Measurements from ENCODE around the gene KIF1A.

KIF1A gene

DNA sequence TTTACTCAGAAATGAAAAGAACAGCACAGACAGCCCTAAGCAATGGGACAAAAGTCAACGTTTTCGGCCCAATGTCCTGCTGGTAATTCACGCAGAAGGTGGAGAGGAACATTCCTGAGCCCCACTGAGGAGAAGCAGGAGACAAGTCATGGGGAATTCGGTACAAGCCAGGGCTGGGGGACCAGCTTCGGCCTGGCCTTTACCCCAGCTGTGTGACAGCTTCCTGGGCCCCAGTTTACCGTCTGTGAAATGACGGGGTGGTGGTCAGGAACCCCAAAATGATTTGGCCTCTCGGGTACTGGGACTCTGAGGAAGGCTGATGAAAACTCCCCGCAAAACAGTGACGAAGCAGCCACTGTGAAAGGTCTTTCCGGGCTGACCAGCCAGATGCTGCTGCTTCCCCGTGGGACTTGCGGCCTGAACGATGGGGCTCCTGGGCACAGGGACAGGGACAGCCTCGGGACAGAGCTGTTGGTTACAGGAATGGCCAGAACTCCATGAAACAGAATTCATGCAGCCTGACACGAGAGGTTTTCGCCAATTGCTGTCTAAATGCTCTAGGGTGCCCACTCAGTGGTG is 21.6 kb downstream of the KIF1A start:
- DNase-seq: no peak

DNA sequence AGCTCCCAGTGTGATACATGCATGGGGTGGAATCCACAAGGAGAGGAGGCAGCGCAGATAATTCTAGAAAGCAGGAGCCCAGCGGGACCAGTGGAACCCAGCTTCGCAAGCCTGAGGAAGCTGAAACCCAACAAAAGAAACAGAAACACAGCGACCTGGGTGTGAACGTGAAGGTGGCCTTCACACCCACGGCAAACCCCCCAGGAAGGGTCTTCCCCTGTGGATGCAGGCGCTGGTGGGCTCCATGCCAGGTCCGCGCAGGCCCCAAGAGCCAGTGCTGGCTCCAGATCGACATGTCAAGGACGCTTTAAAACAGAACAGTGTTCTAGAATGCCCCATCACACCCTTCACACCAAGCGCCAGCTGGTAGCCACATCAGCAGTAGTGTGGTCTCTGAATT is 22.1 kb downstream of the KIF1A start:
- no peak for DNase-seq

DNA sequence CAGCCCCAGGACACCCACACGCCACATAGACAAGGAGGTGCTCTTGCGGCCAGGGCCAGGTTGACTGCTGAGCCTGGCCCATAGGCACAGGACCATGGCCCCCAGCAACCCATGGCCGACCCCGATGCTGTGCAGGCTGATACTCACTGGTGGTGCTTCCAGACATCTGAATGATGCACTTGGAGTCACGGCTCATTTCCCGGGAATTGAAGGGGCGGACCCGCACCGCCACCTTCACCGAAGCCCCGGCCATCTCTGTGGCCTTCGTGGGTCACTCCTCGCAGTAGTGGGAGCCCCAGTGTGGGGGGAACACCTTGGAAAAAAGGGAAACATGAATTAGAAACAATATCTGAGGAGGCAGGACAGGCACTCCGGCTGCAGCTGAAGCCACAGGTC is 22.5 kb downstream of the KIF1A start:
- DNase-seq: no peak

DNA sequence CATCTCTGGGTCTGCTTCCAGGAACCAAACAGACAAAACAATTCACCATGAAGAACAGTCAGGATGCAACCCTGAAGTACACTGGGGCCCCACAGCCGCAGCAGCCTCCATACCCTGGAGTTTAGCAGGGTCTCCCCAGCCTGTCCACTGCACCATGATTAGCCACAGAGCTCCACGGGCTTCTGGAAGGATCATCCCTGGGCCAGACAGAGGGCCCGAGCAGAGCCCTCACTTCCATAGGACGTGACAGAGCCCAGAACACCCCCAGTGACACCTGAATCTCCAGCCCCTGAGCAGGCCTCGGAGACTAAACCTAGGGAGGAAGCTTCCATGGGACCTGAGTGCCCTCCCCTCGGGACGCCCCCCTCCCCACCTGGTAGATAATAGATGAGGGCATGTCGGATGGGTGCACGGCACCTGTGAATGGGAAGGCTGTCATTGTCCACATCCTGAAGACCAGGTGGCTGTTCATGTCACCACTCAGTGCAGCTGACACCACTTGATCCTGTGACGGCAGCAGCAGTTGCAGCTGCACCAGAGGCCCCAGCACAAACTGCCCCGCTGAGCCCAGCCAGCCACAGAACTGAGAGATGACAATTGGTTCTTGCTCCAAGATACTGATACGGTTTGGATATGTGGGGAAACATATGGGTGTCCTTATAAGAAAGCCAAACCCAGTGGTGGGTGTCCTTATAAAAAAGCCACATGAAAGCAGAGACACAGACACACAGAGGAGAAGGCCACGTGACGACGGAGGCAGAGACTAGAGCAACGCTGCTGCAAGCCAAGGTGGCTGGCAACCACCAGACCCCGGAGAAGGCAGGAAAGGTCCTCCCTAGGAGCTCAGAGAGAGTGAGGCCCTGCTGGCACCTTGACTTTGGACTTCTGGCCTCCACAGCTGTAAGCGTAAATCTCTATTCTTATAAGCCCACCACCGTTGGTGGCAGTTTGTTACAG is 23.2 kb downstream of the KIF1A start:
- no peak for DNase-seq

DNA sequence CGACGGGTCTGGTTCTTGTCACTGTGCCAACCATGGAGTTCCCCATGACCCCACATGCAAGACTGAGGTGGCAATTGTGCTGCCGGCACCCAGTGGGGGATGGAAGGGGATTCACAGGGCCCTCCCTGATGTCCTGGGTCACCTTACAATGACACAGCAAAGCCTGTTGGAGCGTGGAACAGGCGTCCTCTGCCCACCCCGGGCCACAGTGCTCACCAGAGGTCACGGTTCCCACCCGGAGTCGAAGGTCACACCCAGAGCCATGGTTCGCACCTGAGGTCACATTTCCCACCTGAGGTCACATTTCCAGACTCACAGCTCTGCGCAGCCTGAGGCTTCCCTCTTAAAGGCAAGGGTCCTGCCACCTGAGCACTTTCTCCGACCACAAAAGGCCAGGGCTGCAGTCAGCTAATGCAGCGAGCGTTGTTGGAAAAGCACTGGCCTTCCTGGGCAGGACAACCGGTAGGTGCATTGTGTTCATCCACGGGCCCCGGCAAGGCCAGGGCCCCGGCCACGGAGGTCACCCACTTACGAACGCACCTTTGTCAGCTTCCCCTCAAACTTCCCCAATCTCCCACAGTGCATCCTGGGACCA is 24.0 kb downstream of the KIF1A start:
- DNase-seq: no peak

DNA sequence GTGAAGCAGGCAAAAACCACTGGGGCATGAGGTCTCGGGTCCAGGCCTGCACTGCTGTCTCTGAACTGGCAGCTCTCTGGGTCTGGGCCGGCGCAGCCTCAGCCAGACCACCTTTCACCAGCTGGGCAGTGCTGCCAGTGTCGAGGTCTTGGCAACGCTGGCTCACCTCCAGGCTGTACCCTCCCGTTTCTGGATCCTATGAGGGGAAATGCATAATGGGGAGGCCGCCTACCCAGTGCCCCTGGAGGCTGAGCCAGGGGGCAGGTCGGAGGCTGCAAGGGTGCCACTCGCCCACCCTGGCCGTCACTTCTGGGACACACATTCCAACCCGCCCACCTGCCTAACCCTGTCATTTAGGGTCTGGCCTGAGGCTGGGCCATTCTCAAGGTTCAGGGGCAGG is 24.6 kb downstream of the KIF1A start:
- no peak for DNase-seq

DNA sequence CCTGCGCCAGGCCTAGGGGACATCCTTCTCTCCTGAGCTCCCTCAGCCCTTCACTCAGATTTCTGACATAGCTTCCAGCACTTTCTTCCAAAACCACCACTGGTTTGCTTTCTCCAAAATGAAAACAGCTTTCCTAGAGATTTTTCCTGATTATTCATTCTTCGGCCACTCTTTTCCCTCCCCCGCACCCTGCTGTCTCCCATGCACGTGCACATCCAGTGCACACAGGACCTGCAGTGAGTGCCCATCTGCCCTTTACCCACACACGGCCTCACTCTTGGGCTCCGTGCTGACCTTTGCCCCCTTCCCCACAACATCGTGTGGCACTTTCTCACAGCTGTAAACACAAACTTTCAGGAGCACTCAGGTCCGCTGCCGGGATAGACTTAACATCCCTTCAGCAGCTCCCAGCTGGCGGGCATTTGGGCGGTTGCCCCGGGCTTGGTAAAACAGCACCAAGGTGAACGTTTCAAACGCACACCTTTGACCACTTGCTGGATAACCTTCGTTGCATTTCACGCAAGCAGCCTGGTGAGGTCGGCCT is 25.8 kb downstream of the KIF1A start:
- DNase-seq: no peak

DNA sequence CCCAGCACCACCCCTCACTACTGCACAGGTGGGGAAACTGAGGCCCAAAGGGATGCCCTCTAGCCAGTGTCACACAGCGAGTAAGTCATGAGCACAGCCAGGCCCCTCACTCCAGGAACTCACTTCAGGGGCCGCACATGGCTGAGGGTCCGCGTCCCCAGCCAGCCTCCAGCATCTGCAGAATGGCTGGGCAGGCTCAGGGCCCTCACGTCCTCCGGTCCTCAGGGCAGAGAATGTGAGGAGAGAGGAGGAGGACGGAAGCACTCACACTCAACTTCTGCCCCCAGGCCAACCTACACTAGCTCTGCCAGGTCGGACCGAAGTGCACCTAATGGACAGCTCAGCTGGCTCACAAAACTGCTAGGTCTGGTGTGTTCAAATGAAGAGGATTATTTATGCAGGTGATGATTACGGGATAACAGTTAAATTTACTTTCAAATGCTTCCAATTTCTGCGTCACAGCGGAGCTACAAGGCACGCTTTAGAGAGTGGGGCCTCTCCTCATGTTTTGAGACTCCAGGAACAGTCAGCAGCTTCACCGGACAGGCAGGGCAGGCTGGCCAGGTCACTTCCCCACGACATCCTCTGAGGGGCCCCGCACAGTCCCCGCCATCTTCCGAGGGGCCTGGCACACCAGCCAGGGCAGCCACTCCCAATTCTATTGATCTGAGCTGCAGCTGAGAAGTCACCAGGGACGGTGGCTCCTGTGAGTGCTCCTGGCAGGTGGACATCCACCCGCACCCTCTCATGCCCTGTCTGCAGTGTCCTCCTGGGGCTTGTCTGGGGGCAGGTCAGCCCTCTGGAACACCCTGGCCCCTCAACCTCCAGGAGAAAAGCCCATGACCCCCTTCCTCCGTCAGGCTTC is 26.5 kb downstream of the KIF1A start:
- no peak for DNase-seq

DNA sequence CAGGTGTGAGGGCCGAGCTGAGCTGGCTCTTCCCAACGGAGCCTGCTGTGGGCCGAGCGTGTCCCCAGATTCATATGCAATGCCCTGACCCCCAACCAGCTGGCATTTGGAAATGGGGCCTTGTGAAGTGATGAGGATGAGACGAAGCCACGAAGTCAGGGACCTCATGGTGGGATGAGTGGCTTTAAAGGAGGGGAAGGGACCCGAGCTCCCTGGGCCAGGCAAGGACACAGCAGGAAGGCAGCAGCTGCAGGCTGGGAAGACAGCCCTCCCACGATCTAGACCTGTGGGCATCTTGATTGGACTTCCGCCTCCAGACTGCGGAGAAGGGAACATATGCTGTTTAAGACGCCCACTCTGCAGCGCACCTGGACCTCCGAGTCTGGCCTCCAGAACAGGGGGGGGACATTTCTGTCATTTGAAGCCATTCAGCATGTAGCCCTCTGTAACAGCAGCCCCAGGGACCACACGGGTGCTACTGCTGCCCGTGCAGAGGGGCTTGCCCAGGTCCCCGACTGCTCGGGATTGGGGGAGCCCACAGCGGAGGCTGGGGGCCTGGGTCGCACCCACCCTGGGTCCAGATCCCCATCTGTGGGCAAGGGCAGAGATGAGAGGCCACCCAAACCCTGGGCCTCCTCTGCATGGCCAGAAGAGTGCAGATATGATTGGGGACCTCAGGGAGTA is 27.2 kb downstream of the KIF1A start:
- DNase-seq: no peak

DNA sequence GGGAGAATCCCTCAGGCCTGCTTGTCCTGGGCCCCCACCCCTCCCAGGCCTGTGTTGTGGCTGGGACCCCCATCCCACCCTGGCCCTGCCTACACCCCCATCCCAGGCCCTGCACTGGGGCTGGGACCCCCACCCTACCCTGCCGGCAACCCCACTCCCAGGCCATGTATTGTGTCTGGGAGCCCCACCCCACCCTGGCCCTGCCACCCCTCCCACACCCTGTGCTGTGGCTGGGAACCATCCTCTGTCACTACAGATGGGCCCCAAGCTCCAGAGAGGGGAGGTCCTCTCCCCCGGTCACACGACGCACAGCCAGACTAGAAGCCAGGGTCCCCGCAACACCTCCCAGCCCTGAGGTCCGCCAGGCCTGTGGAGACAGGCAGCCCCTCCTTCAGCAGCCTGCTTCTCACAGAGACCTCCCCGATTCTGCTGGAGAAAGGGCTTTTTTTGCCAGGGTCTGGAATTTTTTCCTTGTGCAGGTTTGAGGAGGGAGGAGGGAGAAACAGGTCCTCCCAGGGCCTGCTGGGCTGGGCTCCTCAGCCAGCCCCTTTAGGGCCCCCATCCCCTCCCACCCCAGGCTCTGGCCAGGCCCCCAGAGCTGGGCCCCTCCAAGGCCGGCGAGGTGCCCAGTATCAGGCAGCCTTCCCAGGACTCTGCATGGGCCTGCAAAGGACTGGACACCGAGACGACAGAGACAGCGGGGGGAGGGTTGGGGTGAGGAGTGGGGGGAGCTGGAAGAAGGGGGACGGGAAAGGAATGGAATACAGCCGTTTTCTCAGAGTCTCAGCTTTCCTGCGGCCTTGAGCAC is 28.0 kb downstream of the KIF1A start:
- DNase-seq: no peak

DNA sequence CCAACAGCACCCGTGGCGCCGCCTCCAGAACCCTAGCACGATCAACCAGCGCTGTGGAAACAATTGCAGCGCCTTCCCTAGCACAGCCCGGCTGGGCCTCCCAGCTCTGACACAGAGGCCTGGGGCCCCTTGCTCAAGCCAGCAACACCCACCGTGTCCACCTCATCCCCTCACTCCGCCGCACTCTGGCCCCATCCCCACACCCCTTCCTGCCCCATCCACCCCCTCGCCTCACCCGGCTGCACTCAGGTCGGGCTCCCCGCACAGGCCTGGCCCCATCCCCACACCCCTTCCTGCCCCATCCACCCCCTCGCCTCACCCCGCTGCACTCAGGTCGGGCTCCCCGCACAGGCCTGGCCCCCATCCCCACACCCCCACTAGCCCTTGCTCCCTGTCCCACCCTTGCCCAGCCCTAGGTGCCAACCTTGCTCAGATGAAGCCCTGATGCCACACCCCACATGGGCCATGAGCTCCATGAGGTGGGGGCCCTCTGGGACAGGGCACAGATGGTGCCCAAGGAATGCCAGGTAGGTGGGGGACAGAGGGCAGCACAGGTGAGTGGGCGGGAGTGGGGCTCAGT is 28.7 kb downstream of the KIF1A start:
- no peak for DNase-seq

DNA sequence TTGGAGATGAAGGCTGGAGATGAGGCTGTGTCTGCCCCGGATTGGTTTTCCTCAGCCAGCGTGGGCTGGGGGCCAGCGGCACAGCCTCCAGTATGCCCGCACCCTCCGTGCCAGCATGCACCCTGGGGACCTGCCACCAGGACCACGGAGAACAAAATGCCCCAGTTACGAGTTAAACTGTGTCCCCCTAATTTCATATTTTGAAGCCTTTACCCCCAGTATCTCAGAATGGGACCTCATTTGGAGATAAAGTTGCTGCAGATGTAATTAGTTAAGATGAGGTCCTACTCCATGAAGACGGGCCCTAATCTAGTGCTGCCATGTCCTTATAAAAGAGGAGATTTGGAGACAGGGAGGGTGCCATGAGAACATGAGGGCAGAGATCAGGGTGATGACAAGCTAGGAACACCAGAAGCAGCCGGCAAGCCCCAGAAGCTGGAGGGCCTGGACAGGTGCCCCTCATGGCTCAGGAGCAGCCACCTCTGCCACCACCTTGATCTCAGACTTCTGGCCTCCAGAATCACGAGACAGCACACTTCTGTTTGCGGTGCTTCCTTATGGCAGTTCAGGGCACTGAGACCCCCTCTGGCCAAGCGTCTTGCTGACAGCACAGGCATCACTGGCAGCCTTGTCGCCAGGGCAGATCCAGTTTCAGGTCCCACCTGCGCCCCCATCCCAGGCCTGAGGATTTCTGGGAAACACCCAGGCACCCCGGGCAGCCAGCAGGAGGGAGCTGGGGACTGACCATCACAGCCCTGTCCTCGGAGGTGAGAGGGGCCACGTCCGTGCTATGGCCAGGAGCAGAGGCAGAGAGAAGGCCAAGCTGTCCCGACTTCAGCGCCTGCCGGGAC is 29.4 kb downstream of the KIF1A start:
- no peak for DNase-seq

DNA sequence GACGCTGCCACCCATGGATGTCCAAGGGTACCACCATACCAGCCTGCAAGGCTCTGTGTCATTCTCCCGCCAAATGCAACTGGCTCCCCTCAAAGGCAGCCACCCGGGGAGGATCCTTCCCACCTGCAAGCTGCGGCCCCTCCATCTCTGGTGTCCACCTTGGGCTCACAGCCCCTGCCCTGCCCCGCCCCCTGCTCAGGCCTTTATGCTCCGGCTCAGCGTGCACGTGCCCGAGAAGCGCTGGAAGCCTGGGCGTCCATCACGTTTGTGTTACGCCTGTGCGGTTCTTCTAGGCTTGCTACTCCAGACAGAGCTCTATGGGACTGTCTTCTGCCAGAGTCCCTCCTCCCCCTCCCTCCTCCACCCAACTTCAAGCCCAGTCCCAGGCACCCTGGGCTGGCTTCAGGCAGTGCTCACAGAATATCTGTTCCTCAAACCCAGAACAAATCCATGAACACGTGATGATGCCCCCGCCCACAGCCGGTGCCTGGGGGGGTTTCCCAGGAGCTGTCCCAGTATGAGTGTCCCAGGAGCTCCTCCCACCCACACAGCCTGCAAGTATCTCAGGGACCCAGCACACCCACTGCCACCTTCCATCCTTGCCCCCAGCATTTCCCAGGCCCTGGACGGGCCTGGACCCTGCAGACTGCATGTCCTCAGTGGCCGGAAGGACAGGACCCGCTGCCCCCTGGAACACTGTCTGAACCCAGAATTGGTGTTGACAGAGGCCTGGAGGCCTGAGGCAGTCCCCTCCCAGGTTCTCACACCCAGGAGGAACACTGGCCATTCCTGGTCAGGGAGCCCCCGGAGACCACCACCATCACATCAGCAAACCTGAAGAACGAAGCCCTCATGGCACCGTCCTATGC is 30.3 kb downstream of the KIF1A start:
- no peak for DNase-seq

DNA sequence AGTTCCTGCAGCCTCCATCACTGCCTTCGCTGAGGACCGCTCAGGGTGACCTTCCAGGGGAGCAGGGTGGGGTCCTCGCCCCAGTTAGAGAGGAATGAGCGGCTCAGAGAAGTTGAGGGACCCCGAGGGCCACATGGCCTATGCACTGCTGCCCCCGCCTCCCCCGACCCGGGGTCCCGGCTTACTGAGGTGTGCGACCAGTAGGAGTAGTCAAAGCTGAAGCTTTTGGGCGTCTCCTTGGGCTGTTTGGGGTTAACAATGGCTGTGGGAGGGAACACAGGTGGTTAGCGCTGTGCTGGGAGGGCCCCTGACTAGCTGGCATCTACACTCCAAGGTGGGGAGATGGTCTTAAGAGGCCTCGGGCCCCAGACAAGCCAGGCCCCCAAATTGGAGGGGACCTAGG is 31.0 kb downstream of the KIF1A start:
- no peak for DNase-seq

DNA sequence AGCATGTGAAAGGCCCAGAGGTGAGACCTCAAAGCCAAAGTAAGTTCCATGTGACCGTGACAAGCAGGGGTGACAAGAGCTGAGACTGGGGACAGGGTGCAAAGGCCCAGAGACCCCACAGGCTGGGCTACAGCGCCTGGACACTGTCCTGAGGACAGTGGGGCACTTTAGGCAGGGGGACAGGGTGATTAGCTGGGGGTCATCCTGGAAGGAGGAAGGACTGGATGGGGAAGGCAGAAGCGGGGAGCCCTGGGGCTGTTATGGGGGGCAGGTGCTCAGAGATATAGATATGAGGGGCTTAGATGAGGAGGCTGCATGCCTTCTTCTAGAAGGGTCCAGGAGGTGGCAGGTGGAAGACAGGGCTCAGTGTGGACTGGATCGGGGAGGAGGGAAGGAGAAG is 31.5 kb downstream of the KIF1A start:
- no peak for DNase-seq

DNA sequence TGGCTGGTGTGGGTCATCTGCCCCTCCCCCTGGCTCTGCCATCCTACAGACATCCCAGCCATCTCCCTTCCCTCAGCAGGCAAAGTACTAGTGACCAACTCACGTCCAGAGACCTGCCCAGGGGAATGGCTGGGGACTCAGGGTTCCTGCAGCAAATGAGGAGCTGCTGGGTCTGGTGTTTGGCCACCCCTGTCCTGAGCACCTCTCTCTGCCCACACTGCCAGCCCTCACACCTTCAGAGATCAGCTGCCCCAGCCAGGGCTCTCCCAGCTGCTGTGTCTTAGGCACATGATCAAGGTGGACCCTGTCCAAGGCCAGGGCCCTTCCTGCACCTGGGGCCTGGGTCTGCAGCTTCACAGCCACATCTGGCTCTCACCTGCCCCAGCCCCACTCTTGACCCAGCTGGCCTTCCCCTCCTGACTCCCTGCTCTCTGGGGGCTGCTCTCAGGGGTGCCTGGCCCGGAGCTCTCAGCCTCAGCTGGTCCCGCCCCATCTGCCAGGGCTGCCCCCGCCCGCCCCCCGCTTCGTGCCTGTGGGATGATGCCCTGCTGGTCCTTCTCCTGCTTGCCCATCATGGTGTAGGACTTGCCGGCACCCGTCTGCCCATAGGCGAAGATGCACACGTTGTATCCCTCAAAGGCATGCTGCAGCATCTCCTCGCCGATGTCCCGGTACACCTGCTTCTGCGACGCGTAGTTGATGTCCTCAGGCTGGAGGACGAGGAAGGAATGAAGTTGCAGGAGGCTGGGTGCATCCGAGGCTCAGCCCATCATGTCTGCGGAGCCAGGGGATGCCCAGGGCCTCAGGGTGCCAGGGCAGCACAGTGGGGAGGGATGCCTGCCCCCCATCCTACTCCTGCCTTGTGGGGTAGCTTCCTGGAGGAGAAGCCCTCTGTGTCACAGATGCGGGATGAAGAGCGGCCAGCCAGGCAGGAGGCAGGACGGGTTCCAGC is 32.2 kb downstream of the KIF1A start:
- no peak for DNase-seq

DNA sequence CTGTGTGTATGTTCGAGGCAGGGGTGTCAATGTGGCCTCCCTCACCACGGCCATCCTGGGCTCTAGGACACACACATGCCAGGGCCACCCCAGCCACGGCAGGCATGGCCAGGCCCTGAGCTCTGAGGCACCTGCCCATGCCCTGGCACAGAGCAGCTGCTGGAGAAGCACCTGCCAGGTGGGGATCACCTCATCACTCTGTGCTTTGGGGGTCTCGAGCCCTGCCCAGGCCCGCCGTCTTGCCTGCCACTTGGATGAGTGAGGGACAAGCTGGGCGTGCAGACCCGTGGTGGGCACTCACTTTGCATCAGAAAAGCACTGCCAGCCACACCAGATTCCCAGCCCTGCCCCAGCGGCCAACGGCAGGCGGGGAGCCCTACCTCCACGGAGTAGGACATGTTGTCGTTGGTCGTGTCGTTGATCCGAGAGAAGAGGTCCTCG is 33.1 kb downstream of the KIF1A start:
- DNase-seq: no peak

DNA sequence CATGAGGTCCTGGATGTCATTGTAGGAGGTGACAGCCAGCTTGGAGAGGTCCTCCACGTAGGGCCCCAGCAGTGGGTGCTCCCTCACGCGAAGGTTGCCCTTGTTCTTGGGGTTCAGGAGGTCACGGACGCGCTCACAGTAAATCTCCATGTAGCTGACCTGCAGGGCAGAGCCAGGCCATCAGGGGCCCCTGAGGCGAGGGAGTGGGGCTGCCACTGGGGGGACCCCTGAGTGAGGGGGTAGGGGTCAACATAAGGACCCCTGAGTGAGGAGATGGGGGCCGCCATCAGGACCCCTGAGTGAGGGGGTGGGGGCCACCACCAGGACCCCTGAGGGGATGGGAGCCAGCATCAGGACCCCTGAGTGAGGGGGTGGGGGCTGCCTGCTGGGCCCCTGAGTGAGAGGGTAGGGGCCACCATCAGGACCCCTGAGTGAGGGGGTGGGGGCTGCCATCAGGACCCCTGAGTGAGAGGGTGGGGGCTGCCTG is 33.6 kb downstream of the KIF1A start:
- no peak for DNase-seq
